ENCODE results near the gene FGFBP1. TPM values are rescaled to one million over a fixed set of nuclear protein-coding genes. Genes with fewer than 3 reads are reported as not detected.

The FGFBP1 gene
- total RNA-seq, 1 donor from 2014 or later: 0.96 TPM

GRCh38 chr4:15934259-15934658 is 4.3 kb downstream of the FGFBP1 start:
- no peak overlapping the region for H3K4me3 Mint-ChIP-seq
- no peaks in the 10 kb centered on the region for H3K9me3 Mint-ChIP-seq
- no peak for DNase-seq (ENCODE audit: low spot score in 2 of 2, unreplicated experiment in 2 of 2)
- no peak for TF ChIP-seq CTCF (IDR thresholded peaks at IDR 0.05; ENCODE audit: unreplicated experiment)
- H3K27me3 Mint-ChIP-seq (ENCODE audit: low read depth): peaks cover 12% of the 10 kb centered on the region
- no peak overlapping the region for H3K27ac Mint-ChIP-seq
- H3K36me3 Mint-ChIP-seq: no peaks in the 10 kb centered on the region
- H3K4me1 Mint-ChIP-seq: peaks cover 18% of the 10 kb centered on the region

GRCh38 chr4:15931451-15932210 is 6.9 kb downstream of the FGFBP1 start:
- Mint-ChIP-seq H3K4me3 (no peak overlapping the region), H3K4me1 (peaks cover 8% of the 10 kb centered on the region), H3K36me3 (no peaks in the 10 kb centered on the region), H3K27ac (no peak overlapping the region), H3K9me3 (no peaks in the 10 kb centered on the region), H3K27me3 (ENCODE audit: low read depth) (peaks cover 12% of the 10 kb centered on the region)
- no peak for TF ChIP-seq CTCF (IDR thresholded peaks at IDR 0.05; ENCODE audit: unreplicated experiment)
- no peak for DNase-seq (ENCODE audit: low spot score in 2 of 2, unreplicated experiment in 2 of 2)

GRCh38 chr4:15930314-15930713 is 8.2 kb downstream of the FGFBP1 start:
- Mint-ChIP-seq H3K36me3 (no peaks in the 10 kb centered on the region), H3K4me3 (no peak overlapping the region), H3K27ac (no peak overlapping the region), H3K27me3 (ENCODE audit: low read depth) (peaks cover 14% of the 10 kb centered on the region), H3K9me3 (no peaks in the 10 kb centered on the region), H3K4me1 (peaks cover 5% of the 10 kb centered on the region)
- no peak for TF ChIP-seq CTCF (IDR thresholded peaks at IDR 0.05; ENCODE audit: unreplicated experiment)
- DNase-seq (ENCODE audit: low spot score in 2 of 2, unreplicated experiment in 2 of 2): no peak

GRCh38 chr4:15929540-15929939 is 9.0 kb downstream of the FGFBP1 start:
- Mint-ChIP-seq H3K9me3 (no peaks in the 10 kb centered on the region), H3K4me3 (no peak overlapping the region), H3K4me1 (peaks cover 3% of the 10 kb centered on the region), H3K27ac (no peak overlapping the region), H3K36me3 (no peaks in the 10 kb centered on the region), H3K27me3 (ENCODE audit: low read depth) (peaks cover 15% of the 10 kb centered on the region)
- no peak for DNase-seq (ENCODE audit: low spot score in 2 of 2, unreplicated experiment in 2 of 2)
- TF ChIP-seq CTCF (IDR thresholded peaks at IDR 0.05; ENCODE audit: unreplicated experiment): no peak

- H3K27ac Mint-ChIP-seq: peak overlapping the region; percentile 18
- H3K27me3 Mint-ChIP-seq (ENCODE audit: low read depth): peaks cover 18% of the 10 kb centered on the region
These were observed 9.7 kb downstream of the FGFBP1 start for GRCh38 chr4:15928883-15929282.

More at GRCh38 chr4:15928883-15929282, 9.7 kb downstream of the FGFBP1 start:
- Mint-ChIP-seq H3K4me3 (no peak overlapping the region), H3K9me3 (no peaks in the 10 kb centered on the region), H3K4me1 (peaks cover 3% of the 10 kb centered on the region), H3K36me3 (no peaks in the 10 kb centered on the region)
- no peak for TF ChIP-seq CTCF (IDR thresholded peaks at IDR 0.05; ENCODE audit: unreplicated experiment)
- DNase-seq (ENCODE audit: low spot score in 2 of 2, unreplicated experiment in 2 of 2): no peak

Data from mesothelial cell of epicardium (in vitro differentiated cells).